Measurements from ENCODE around the gene ESYT2. TPM values are rescaled to one million over a fixed set of nuclear protein-coding genes. Genes with fewer than 3 reads are reported as not detected.

Gene ESYT2
- total RNA-seq, 1 experiment from 2014 or later = 66.6 TPM

GRCh38 chr7:158766570-158767281 lies 62.6 kb downstream of the ESYT2 start:
- Mint-ChIP-seq H3K4me1 (ENCODE audit: low read depth, unreplicated experiment) (no peaks in the 10 kb centered on the region), H3K9me3 (ENCODE audit: low read depth, unreplicated experiment) (no peaks in the 10 kb centered on the region), H3K4me3 (ENCODE audit: low read depth, unreplicated experiment) (no peak overlapping the region), H3K27me3 (ENCODE audit: unreplicated experiment) (no peaks in the 10 kb centered on the region), H3K36me3 (ENCODE audit: insufficient read depth, unreplicated experiment) (peaks cover 5% of the 10 kb centered on the region), H3K27ac (ENCODE audit: unreplicated experiment) (no peak overlapping the region)
- DNase-seq = no peak
- no TSS peak for BruUV-seq (replicated peaks)
- intact Hi-C loops (cut with micrococcal nuclease; ENCODE audit: unreplicated experiment) = no loop called here
- no peak for TF ChIP-seq CTCF (IDR thresholded peaks at IDR 0.05; ENCODE audit: unreplicated experiment)
- CTCF ChIA-PET = no interaction called here

GRCh38 chr7:158765020-158765419 lies 64.3 kb downstream of the ESYT2 start:
- no peak overlapping the region for H3K27ac Mint-ChIP-seq (ENCODE audit: unreplicated experiment)

GRCh38 chr7:158763454-158764033 lies 65.8 kb downstream of the ESYT2 start:
- Mint-ChIP-seq H3K9me3 (ENCODE audit: low read depth, unreplicated experiment) (no peaks in the 10 kb centered on the region), H3K4me1 (ENCODE audit: low read depth, unreplicated experiment) (no peaks in the 10 kb centered on the region), H3K36me3 (ENCODE audit: insufficient read depth, unreplicated experiment) (peaks cover 11% of the 10 kb centered on the region), H3K27ac (ENCODE audit: unreplicated experiment) (no peak overlapping the region), H3K27me3 (ENCODE audit: unreplicated experiment) (no peaks in the 10 kb centered on the region), H3K4me3 (ENCODE audit: low read depth, unreplicated experiment) (no peak overlapping the region)
- no peak for TF ChIP-seq CTCF (IDR thresholded peaks at IDR 0.05; ENCODE audit: unreplicated experiment)
- no peak for DNase-seq
- CTCF ChIA-PET = no interaction called here
- no TSS peak for BruUV-seq (replicated peaks)
- intact Hi-C loops (cut with micrococcal nuclease; ENCODE audit: unreplicated experiment) = no loop called here

More at GRCh38 chr7:158765020-158765419, 64.3 kb downstream of the ESYT2 start:
- DNase-seq = no peak
- H3K4me3 Mint-ChIP-seq (ENCODE audit: low read depth, unreplicated experiment) = no peak overlapping the region
- H3K9me3 Mint-ChIP-seq (ENCODE audit: low read depth, unreplicated experiment) = no peaks in the 10 kb centered on the region
- TF ChIP-seq CTCF (IDR thresholded peaks at IDR 0.05; ENCODE audit: unreplicated experiment) = no peak
- H3K27me3 Mint-ChIP-seq (ENCODE audit: unreplicated experiment) = no peaks in the 10 kb centered on the region
- CTCF ChIA-PET = no interaction called here
- peaks cover 11% of the 10 kb centered on the region for H3K36me3 Mint-ChIP-seq (ENCODE audit: insufficient read depth, unreplicated experiment)
- H3K4me1 Mint-ChIP-seq (ENCODE audit: low read depth, unreplicated experiment) = no peaks in the 10 kb centered on the region
- BruUV-seq (replicated peaks) = no TSS peak
- intact Hi-C loops (cut with micrococcal nuclease; ENCODE audit: unreplicated experiment) = no loop called here

GRCh38 chr7:158761945-158762344 lies 67.4 kb downstream of the ESYT2 start:
- CTCF ChIA-PET = no interaction called here

More at GRCh38 chr7:158761945-158762344, 67.4 kb downstream of the ESYT2 start:
- intact Hi-C loops (cut with micrococcal nuclease; ENCODE audit: unreplicated experiment) = no loop called here
- Mint-ChIP-seq H3K27me3 (ENCODE audit: unreplicated experiment) (no peaks in the 10 kb centered on the region), H3K9me3 (ENCODE audit: low read depth, unreplicated experiment) (no peaks in the 10 kb centered on the region), H3K4me1 (ENCODE audit: low read depth, unreplicated experiment) (no peaks in the 10 kb centered on the region), H3K27ac (ENCODE audit: unreplicated experiment) (peak overlapping the region; percentile 18), H3K4me3 (ENCODE audit: low read depth, unreplicated experiment) (no peak overlapping the region), H3K36me3 (ENCODE audit: insufficient read depth, unreplicated experiment) (peaks cover 14% of the 10 kb centered on the region)
- DNase-seq = no peak
- TF ChIP-seq CTCF (IDR thresholded peaks at IDR 0.05; ENCODE audit: unreplicated experiment) = no peak
- no TSS peak for BruUV-seq (replicated peaks)
